ENCODE results near the gene SPATA13.

GRCh38 chr13:24162604-24163003, 2.1 kb downstream of the SPATA13 start:
- TF ChIP-seq POLR2A (IDR thresholded peaks at IDR 0.05), result no peak
- TF ChIP-seq, protein P1, sequence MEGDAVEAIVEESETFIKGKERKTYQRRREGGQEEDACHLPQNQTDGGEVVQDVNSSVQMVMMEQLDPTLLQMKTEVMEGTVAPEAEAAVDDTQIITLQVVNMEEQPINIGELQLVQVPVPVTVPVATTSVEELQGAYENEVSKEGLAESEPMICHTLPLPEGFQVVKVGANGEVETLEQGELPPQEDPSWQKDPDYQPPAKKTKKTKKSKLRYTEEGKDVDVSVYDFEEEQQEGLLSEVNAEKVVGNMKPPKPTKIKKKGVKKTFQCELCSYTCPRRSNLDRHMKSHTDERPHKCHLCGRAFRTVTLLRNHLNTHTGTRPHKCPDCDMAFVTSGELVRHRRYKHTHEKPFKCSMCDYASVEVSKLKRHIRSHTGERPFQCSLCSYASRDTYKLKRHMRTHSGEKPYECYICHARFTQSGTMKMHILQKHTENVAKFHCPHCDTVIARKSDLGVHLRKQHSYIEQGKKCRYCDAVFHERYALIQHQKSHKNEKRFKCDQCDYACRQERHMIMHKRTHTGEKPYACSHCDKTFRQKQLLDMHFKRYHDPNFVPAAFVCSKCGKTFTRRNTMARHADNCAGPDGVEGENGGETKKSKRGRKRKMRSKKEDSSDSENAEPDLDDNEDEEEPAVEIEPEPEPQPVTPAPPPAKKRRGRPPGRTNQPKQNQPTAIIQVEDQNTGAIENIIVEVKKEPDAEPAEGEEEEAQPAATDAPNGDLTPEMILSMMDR (IDR thresholded peaks at IDR 0.05 in 8 of 11, conservative IDR thresholded peaks at IDR 0.05 in 3 of 11), result no peak
- TF ChIP-seq POLR2AphosphoS5 (IDR thresholded peaks at IDR 0.05), result no peak
